SK-N-MC (cell line): Measurements from ENCODE around the gene MACROD2.

Experiments
- EZH2 ChIP-seq: fragments of 200-600 bp; sonication (generic); IDR thresholded peaks from one replicate; pipeline ENCODE4 v1.6.1; 2017; ENCODE audit warnings: antibody characterized with exemption
- FOXP2 ChIP-seq: optimal IDR thresholded peaks from 2 replicates; pipeline ENCODE3; 2011; ENCODE audit warnings: mild to moderate bottlenecking, moderate library complexity; ENCODE audit not compliant: insufficient read depth; ENCODE audit errors: extremely low read length, control extremely low read depth
- POLR2AphosphoS5 ChIP-seq: IDR thresholded peaks from 2 replicates; pipeline ENCODE4 v1.6.1; 2012; ENCODE audit warnings: mild to moderate bottlenecking, low read depth, low read length, borderline replicate concordance

GRCh38 chr20:15296422-15296821 is 1301.1 kb downstream of the MACROD2 start:
- TF ChIP-seq POLR2AphosphoS5 (no peak), EZH2 (no peak), FOXP2 (no peak)
